ENCODE data around the gene PPP1R1C. TPM values are rescaled to one million over a fixed set of nuclear protein-coding genes. Genes with fewer than 3 reads are reported as not detected.

The PPP1R1C gene
- total RNA-seq, 1 donor from 2014 or later, result 5.8 TPM

DNA sequence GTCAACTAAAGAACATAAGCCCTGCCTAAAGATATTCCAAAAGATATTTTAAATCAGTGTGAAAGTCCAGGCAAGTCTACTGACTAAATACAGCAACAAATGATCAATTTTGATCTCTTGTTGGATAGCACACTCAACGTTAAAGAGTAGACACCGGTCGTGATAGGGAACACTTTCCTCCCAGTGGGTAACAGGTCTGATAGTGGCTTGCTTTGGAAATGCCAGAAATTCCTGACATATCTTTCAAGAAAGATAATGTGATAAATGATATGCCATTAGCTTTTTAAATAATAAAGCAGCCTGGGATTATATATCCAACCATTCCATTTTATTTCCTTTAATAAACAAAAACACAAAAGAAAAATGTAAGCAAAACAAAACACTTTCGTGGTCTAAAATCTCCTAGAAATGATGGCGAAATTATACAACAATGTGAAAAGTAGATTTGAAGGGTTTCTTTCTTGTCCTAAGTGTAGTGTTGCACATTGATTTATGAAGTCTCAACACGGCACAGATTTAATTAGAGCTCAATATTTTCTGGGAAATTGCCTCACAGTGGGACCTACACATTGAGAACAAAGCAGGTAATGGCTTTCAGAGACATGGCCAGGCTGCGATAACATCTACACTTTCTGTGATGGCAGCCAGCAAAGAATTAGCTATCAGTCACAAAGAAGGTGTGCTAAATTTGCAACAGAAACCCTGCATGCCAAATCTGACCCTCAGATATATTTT is 158.6 kb downstream of the PPP1R1C start:
- Mint-ChIP-seq H3K4me1 (peaks cover 44% of the 10 kb centered on the region), H3K27ac (peak overlapping the region; percentile 88), H3K27me3 (ENCODE audit: low read depth) (peaks cover 6% of the 10 kb centered on the region), H3K9me3 (no peaks in the 10 kb centered on the region), H3K4me3 (no peak overlapping the region), H3K36me3 (no peaks in the 10 kb centered on the region)
- TF ChIP-seq, protein P1, sequence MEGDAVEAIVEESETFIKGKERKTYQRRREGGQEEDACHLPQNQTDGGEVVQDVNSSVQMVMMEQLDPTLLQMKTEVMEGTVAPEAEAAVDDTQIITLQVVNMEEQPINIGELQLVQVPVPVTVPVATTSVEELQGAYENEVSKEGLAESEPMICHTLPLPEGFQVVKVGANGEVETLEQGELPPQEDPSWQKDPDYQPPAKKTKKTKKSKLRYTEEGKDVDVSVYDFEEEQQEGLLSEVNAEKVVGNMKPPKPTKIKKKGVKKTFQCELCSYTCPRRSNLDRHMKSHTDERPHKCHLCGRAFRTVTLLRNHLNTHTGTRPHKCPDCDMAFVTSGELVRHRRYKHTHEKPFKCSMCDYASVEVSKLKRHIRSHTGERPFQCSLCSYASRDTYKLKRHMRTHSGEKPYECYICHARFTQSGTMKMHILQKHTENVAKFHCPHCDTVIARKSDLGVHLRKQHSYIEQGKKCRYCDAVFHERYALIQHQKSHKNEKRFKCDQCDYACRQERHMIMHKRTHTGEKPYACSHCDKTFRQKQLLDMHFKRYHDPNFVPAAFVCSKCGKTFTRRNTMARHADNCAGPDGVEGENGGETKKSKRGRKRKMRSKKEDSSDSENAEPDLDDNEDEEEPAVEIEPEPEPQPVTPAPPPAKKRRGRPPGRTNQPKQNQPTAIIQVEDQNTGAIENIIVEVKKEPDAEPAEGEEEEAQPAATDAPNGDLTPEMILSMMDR (IDR thresholded peaks at IDR 0.05; ENCODE audit: unreplicated experiment), result no peak
- DNase-seq (ENCODE audit: low spot score in 2 of 2, unreplicated experiment in 2 of 2), result no peak

DNA sequence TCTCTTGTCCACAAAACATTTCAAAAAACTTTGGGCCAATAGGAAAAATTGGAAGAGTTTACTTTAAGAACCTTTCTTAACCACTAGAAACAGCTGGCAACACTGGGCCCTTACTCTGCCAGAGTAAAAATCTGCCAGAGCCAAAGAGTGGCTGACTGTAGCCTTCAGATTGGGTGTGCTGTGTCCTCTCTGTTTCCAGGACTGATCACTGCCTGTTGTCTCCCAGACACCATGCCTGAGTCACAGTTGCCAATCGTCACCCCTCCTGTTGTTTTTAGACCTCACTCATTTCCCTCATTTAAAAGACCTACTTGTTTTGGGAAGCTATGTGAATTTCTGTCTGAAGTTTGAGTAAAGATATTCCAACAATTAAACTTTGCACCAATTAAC is 159.1 kb downstream of the PPP1R1C start:
- H3K36me3 Mint-ChIP-seq, result no peaks in the 10 kb centered on the region

DNA sequence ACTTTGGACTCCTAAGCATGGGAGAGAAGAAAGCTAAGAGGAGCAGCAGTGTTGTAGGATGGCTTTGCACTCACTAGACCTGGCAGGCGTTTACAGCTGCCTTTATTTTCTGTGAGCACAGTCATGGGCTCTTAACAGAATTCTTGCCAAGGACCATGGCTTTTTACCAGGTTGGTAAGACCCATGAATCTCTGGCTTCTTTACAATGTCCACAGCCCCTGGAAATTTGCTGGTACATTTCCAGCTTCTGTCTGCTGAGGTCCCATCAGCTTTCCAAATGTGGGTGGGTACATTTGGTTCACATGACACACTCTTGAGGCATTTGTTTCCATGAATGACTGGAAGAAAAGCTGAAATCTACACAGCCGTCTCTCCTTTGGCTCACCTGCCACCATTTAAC is 162.7 kb downstream of the PPP1R1C start:
- Mint-ChIP-seq H3K4me1 (peaks cover 23% of the 10 kb centered on the region), H3K27ac (no peak overlapping the region), H3K36me3 (no peaks in the 10 kb centered on the region), H3K27me3 (ENCODE audit: low read depth) (peaks cover 8% of the 10 kb centered on the region), H3K9me3 (no peaks in the 10 kb centered on the region), H3K4me3 (no peak overlapping the region)
- DNase-seq (ENCODE audit: low spot score in 2 of 2, unreplicated experiment in 2 of 2), result no peak
- TF ChIP-seq, protein P1 (IDR thresholded peaks at IDR 0.05; ENCODE audit: unreplicated experiment), result no peak

More for the DNA sequence above, 159.1 kb downstream of the PPP1R1C start:
- Mint-ChIP-seq H3K9me3 (no peaks in the 10 kb centered on the region), H3K27ac (peak overlapping the region; percentile 88), H3K4me1 (peaks cover 44% of the 10 kb centered on the region), H3K4me3 (no peak overlapping the region), H3K27me3 (ENCODE audit: low read depth) (peaks cover 6% of the 10 kb centered on the region)
- DNase-seq (ENCODE audit: low spot score in 2 of 2, unreplicated experiment in 2 of 2), result no peak
- TF ChIP-seq, protein P1 (IDR thresholded peaks at IDR 0.05; ENCODE audit: unreplicated experiment), result no peak

DNA sequence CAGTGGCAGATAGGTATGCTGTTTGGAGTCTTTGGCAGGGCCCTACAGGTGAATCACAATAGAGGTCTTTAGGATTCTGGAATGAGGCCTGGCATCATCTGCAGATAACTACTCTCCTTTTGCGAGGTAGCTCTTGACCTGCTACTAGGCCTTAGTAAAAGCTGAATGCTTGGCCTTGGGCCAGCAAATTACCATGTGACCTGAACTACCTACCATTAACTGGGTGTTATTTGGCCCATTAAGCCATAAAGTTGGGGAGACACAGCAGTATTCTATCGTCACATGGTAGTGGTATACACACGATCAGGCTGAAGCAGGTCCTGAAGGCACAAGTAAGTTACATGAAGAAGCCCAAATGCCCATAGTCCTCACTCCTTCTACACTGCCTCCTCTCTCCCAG is 178.2 kb downstream of the PPP1R1C start:
- peaks cover 3% of the 10 kb centered on the region for H3K27me3 Mint-ChIP-seq (ENCODE audit: low read depth)
- H3K9me3 Mint-ChIP-seq, result no peaks in the 10 kb centered on the region
- H3K4me3 Mint-ChIP-seq, result no peak overlapping the region
- H3K36me3 Mint-ChIP-seq, result no peaks in the 10 kb centered on the region
- DNase-seq (ENCODE audit: low spot score in 2 of 2, unreplicated experiment in 2 of 2), result no peak
- no peak overlapping the region for H3K27ac Mint-ChIP-seq
- H3K4me1 Mint-ChIP-seq, result peaks cover 8% of the 10 kb centered on the region
- TF ChIP-seq, protein P1 (IDR thresholded peaks at IDR 0.05; ENCODE audit: unreplicated experiment), result no peak

DNA sequence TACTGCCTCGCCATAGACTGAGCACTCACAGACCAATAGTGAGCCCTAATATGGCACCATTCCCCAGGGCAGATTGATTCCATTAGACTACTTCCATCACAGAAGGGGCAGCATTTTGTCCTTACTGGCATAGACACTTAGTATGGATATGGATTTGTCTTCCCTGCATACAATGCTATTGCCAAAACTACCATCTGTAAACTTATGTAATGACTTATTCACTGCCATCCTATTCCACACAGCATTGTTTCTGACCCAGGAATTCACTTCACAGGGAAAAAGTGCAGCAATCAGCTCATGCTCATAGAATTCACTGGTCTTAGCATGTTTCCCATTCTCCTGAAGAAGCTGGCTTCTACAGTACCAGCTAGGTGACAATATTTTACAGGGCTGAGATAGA is 179.0 kb downstream of the PPP1R1C start:
- DNase-seq (ENCODE audit: low spot score in 2 of 2, unreplicated experiment in 2 of 2), result no peak
- no peak overlapping the region for H3K27ac Mint-ChIP-seq
- no peak overlapping the region for H3K4me3 Mint-ChIP-seq
- no peaks in the 10 kb centered on the region for H3K36me3 Mint-ChIP-seq
- TF ChIP-seq, protein P1 (IDR thresholded peaks at IDR 0.05; ENCODE audit: unreplicated experiment), result no peak
- no peaks in the 10 kb centered on the region for H3K9me3 Mint-ChIP-seq
- peaks cover 8% of the 10 kb centered on the region for H3K4me1 Mint-ChIP-seq
- H3K27me3 Mint-ChIP-seq (ENCODE audit: low read depth), result peaks cover 3% of the 10 kb centered on the region

Data from mesothelial cell of epicardium (in vitro differentiated cells).